SW 1271 (cell line): ENCODE measurements around the gene CWH43.
"Not testable (repeated sequence)": the region's sequence is repeated elsewhere in the genome, so short reads cannot be mapped to it uniquely, and the experiment has no call there.

Experiments
- DNase-seq, 2 experiments: peaks; one replicate each; lab custom pipeline; 2025; lab: John Stamatoyannopoulos, UW

The CWH43 gene

GRCh38 chr4:49097071-49097470 lies 111.0 kb downstream of the CWH43 start:
- not testable (repeated sequence) for DNase-seq

DNA sequence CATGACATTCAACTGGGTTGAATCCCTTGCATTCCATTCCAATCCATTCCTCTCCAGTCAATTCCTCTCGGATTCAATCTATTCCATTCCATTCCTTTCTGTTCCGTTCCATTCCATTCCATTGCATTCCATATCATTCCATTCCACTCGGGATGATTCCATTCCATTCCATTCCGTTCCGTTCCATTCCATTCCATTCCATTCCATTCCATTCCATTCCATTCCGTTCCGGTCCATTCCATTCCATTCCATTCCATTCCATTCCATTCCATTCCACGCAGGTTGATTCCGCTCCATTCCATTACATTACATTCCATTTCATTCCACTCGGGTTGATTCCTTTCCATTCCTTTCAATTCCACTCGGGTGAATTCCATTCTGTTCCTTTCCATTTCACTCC lies 111.4 kb downstream of the CWH43 start:
- DNase-seq, result not testable (repeated sequence)

DNA sequence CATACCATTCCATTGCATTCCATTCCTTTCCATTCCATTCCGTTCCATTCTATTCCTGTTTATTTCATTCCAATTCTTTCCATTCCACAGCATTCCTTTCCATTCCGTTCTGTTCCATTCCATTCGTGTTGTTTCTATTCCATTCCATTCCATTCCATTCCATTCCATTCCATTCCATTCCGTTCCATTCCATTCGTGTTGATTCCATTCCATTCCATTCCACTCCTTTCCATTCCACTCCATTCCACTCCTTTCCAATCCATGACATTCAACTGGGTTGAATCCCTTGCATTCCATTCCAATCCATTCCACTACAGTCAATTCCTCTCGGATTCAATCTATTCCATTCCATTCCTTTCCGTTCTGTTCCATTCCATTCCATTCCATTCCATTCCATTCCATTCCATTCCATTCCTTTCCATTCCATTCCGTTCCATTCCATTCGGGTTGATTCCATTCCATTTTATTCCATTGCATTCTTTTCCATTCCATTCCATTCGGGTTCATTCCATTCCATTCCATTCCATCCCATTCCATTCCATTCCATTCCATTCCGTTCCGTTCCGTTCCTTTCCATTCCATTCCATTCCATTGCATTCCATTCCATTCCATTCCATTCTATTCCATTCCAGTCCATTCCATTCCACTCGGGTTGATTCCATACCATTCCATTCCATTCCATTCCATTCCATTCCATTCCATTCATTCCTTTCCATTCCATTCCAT lies 112.1 kb downstream of the CWH43 start:
- not testable (repeated sequence) for DNase-seq

GRCh38 chr4:49099831-49100444 lies 113.9 kb downstream of the CWH43 start:
- DNase-seq, result not testable (repeated sequence)

DNA sequence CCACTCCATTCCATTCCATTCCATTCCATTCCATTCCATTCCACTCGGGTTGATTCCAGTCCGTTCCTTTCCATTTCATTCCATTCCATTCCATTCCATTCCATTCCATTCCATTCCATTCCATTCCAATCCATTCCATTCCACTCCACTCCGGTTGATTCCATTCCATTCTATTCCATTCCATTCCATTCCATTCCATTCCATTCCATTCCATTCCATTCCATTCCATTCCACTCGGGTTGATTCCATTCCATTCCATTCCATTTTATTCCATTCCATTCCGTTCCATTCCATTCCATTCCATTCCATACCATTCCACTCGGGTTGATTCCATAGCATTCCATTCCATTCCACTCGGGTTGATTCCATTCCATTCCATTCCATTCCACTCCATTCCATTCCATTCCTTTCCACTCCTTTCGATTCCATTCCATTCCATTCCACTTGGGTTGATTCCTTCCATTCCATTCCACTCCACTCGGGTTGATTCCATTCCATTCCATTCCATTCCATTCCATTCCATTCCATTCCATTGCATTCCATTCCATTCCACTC lies 116.3 kb downstream of the CWH43 start:
- DNase-seq, result not testable (repeated sequence)

DNA sequence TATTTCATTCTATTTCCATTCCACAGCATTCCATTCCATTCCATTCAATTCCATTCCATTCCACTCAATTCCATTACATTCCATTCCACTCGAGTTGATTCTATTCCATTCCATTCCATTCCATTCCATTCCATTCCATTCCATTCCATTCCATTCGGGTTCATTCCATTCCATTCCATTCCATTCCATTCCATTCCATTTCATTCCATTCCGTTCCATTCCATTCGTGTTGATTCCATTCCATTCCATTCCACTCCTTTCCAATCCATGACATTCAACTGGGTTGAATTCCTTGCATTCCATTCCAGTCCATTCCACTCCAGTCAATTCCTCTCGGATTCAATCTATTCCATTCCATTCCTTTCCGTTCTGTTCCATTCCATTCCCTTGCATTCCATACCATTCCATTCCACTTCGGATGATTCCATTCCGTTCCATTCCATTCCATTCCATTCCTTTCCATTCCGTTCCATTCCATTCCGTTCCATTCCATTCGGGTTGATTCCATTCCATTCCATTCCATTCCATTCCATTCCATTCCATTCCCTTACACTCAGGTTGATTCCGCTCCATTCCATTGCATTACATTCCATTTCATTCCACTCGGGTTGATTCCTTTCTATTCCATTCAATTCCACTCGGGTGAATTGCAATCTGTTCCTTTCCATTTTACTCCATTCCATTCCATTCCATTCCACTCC lies 117.5 kb downstream of the CWH43 start:
- DNase-seq, result not testable (repeated sequence)

GRCh38 chr4:49104231-49104930 lies 118.3 kb downstream of the CWH43 start:
- DNase-seq, result not testable (repeated sequence)

GRCh38 chr4:49105248-49105904 lies 119.3 kb downstream of the CWH43 start:
- not testable (repeated sequence) for DNase-seq

DNA sequence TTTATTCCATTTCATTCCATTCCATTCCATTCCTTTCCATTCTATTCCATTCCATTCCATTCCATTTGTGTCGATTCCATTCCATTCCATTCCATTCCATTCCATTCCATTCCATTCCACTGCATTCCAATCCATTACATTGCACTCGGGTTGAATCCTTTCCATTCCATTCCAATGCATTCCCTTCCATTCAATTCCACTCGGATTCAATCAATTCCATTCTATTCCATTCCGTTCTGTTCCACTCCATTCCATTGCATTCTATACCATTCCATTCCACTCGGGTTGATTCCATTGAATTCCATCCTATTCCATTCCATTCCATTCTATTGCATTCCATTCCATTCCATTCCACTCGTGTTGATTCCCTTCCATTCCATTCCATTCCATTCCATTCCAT lies 121.2 kb downstream of the CWH43 start:
- DNase-seq, result not testable (repeated sequence)

DNA sequence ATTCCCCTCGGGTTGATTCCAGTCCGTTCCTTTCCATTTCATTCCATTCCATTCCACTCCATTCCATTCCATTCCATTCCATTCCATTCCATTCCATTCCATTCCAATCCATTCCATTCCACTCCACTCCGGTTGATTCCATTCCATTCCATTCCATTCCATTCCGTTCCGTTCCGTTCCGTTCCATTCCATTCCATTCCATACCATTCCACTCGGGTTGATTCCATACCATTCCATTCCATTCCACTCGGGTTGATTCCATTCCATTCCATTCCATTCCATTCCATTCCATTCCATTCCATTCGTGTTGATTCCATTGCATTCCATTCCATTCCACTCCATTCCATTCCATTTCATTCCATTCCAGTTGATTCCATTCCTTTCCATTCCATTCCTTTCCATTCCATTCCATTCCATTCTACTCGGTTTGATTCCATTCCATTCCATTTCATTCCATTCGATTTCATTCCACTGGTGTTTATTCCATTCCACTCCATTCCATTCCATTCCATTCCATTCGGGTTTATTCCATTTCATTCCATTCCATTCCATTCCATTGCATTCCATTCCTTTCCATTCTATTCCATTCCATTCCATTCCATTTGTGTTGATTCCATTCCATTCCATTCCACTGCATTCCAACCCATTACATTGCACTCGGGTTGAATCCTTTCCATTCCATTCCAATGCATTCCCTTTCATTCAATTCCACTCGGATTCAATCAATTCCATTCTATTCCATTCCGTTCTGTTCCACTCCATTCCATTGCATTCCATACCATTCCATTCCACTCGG lies 122.3 kb downstream of the CWH43 start:
- not testable (repeated sequence) for DNase-seq

DNA sequence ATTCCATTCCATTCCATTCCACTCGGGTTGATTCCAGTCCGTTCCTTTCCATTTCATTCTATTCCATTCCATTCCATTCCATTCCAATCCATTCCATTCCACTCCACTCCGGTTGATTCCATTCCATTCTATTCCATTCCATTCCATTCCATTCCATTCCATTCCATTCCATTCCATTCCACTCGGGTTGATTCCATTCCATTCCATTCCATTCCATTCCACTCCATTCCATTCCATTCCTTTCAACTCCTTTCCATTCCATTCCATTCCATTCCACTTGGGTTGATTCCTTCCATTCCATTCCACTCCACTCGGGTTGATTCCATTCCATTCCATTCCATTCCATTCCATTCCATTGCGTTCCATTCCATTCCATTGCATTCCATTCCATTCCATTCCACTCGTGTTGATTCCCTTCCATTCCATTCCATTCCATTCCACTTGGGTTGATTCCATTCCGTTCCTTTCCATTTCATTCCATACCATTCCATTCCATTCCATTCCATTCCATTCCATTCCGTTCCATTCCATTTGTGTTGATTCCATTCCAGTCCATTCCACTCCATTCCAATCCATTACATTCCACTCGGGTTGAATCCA lies 123.6 kb downstream of the CWH43 start:
- not testable (repeated sequence) for DNase-seq

DNA sequence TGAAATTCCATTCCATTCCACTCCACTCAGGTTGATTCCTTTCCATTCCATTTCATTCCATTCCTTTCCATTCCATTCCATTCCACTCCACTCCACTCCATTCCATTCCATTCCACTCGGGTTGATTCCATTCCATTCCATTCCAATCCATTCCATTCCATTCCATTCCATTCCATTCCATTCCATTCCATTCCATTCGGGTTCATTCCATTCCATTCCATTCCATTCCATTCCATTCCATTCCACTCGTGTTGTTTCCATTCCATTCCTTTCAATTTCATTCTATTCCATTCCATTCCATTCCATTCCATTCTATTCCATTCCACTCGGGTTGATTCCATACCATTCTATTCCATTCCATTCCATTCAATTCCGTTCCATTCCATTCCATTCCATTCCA lies 124.5 kb downstream of the CWH43 start:
- DNase-seq, result not testable (repeated sequence)
